Measurements from ENCODE around the gene ULK1. TPM values are rescaled to one million over a fixed set of nuclear protein-coding genes. Genes with fewer than 3 reads are reported as not detected.
"Not testable (repeated sequence)": the region's sequence is repeated elsewhere in the genome, so short reads cannot be mapped to it uniquely, and the experiment has no call there.

Gene ULK1
- polyA plus RNA-seq, 3 donors: 1.0 to 75.1 (median 1.3) TPM

DNA sequence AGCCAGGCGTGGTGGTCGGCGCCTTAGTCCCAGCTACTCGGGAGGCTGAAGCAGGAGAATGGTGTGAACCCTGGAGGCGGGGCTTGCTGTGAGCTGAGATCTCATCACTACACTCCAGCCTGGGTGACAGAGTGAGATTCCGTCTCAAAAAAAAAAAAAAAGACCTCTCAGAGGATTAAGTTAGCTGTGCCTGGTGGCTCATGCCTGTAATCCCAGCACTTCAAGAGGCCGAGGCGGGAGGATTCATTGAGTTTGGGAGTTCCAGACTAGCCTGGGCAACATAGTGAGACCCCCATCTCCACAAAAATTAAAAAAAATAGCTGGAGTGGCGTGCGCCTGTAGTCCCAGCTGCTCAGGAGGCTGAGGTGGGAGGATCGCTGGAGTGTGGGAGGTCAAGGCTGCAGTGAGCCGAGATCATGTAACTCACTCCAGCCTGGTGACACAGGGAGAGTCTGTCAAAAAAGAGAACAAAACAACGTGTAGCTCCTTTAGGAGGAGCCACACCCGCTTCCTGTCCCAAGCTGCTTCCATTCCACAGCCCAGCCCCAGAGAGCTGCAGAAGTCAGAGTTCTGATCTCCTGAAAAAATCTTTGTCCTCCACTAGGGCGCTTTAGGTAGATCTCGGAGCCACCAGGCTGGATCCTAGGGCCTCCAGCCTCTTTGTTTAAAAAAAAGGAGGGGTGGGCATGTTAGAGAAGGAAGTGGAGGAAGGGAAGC, 11.5 kb upstream of the ULK1 start:
- DNase-seq: peak; percentile 51 to 68 (median 53)
- Histone ChIP-seq H2AFZ (ENCODE audit: insufficient read depth, low read depth, low read length, poor library complexity, severe bottlenecking) (no peak overlapping the region), H3K27ac (ENCODE audit: low read depth in 1 of 2, low read length in 2 of 2) (peak overlapping the region; percentile 18 to 63), H3K9ac (ENCODE audit: insufficient read depth, low read length, poor library complexity, severe bottlenecking) (peak overlapping the region; percentile 44), H3K4me2 (replicated peaks; ENCODE audit: extremely low read depth, low read length, poor library complexity, severe bottlenecking) (peak overlapping the region; percentile 62), H3K4me3 (replicated peaks in 1 of 3; ENCODE audit: low read depth in 2 of 3, low read length in 3 of 3) (peak overlapping the region in 1 of 3 experiments; percentile 58), H3K9me3 (replicated peaks in 1 of 2; ENCODE audit: control insufficient read depth in 1 of 2, insufficient read depth in 1 of 2, low read length in 2 of 2) (peaks cover 0 to 4% of the 10 kb centered on the region in 2 donors), H4K20me1 (ENCODE audit: insufficient read depth, low read length) (no peaks in the 10 kb centered on the region), H3K79me2 (ENCODE audit: insufficient read depth, low read length) (no peaks in the 10 kb centered on the region), H3K27me3 (ENCODE audit: control insufficient read depth in 2 of 2, insufficient read depth in 2 of 2, low read length in 2 of 2) (no peaks in the 10 kb centered on the region), H3K4me1 (ENCODE audit: control insufficient read depth in 1 of 2, insufficient read depth in 2 of 2, low read length in 2 of 2) (peaks cover 63 to 81% of the 10 kb centered on the region in 2 donors), H3K36me3 (replicated peaks in 1 of 2; ENCODE audit: control insufficient read depth in 1 of 2, insufficient read depth in 2 of 2, low read length in 2 of 2) (no peaks in the 10 kb centered on the region)
- Mint-ChIP-seq H3K4me3 (peak overlapping the region; percentile 31 to 86), H3K9me3 (peaks cover 6 to 12% (median 8%) of the 10 kb centered on the region in 7 donors), H3K36me3 (peaks cover 4% of the 10 kb centered on the region in 2 donors), H3K27ac (peak overlapping the region; percentile 83 to 93 (median 87)), H3K4me1 (peaks cover 76% of the 10 kb centered on the region), H3K27me3 (ENCODE audit: low read depth in 3 of 3) (no peaks in the 10 kb centered on the region)
- no peak for TF ChIP-seq CTCF (IDR thresholded peaks at IDR 0.05)
- WGBS (ENCODE audit: insufficient coverage): 70% methylated on average over 5 of the region's 16 CpGs
- intact Hi-C loops (cut with micrococcal nuclease): no loop called here

- Histone ChIP-seq H3K36me3 (replicated peaks in 1 of 2; ENCODE audit: control insufficient read depth in 1 of 2, insufficient read depth in 2 of 2, low read length in 2 of 2) (no peaks in the 10 kb centered on the region), H3K27ac (ENCODE audit: low read depth in 1 of 2, low read length in 2 of 2) (peak overlapping the region; percentile 18 to 63), H3K4me2 (replicated peaks; ENCODE audit: extremely low read depth, low read length, poor library complexity, severe bottlenecking) (peak overlapping the region; percentile 62), H3K27me3 (ENCODE audit: control insufficient read depth in 2 of 2, insufficient read depth in 2 of 2, low read length in 2 of 2) (no peaks in the 10 kb centered on the region), H3K4me3 (replicated peaks in 1 of 3; ENCODE audit: low read depth in 2 of 3, low read length in 3 of 3) (peak overlapping the region in 1 of 3 experiments; percentile 58), H3K79me2 (ENCODE audit: insufficient read depth, low read length) (no peaks in the 10 kb centered on the region), H4K20me1 (ENCODE audit: insufficient read depth, low read length) (no peaks in the 10 kb centered on the region), H2AFZ (ENCODE audit: insufficient read depth, low read depth, low read length, poor library complexity, severe bottlenecking) (no peak overlapping the region), H3K9ac (ENCODE audit: insufficient read depth, low read length, poor library complexity, severe bottlenecking) (peak overlapping the region; percentile 44), H3K4me1 (ENCODE audit: control insufficient read depth in 1 of 2, insufficient read depth in 2 of 2, low read length in 2 of 2) (peaks cover 58 to 76% of the 10 kb centered on the region in 2 donors), H3K9me3 (replicated peaks in 1 of 2; ENCODE audit: control insufficient read depth in 1 of 2, insufficient read depth in 1 of 2, low read length in 2 of 2) (peaks cover 0 to 4% of the 10 kb centered on the region in 2 donors)
- Mint-ChIP-seq H3K4me1 (peaks cover 70% of the 10 kb centered on the region), H3K4me3 (peak overlapping the region in 1 of 2 donors; percentile 86), H3K27me3 (ENCODE audit: low read depth in 3 of 3) (no peaks in the 10 kb centered on the region), H3K9me3 (peaks cover 6 to 12% (median 8%) of the 10 kb centered on the region in 7 donors), H3K36me3 (peaks cover 4% of the 10 kb centered on the region in 2 donors), H3K27ac (peak overlapping the region; percentile 83 to 93 (median 87))
- no peak for DNase-seq
- WGBS (ENCODE audit: insufficient coverage): 100% methylated on average over 2 of the region's 4 CpGs
- TF ChIP-seq CTCF (IDR thresholded peaks at IDR 0.05): no peak
- intact Hi-C loops (cut with micrococcal nuclease): no loop called here
These were observed 10.9 kb upstream of the ULK1 start for GRCh38 chr12:131883521-131883900.

GRCh38 chr12:131885076-131885475, 9.3 kb upstream of the ULK1 start:
- H4K20me1 ChIP-seq (ENCODE audit: insufficient read depth, low read length); H3K9me3 ChIP-seq (replicated peaks in 1 of 2; ENCODE audit: control insufficient read depth in 1 of 2, insufficient read depth in 1 of 2, low read length in 2 of 2); H3K79me2 ChIP-seq (ENCODE audit: insufficient read depth, low read length); H3K9ac ChIP-seq (ENCODE audit: insufficient read depth, low read length, poor library complexity, severe bottlenecking); intact Hi-C loops (cut with micrococcal nuclease); H3K4me2 ChIP-seq (replicated peaks; ENCODE audit: extremely low read depth, low read length, poor library complexity, severe bottlenecking); H3K27me3 Mint-ChIP-seq (ENCODE audit: low read depth in 3 of 3); H3K27me3 ChIP-seq (ENCODE audit: control insufficient read depth in 2 of 2, insufficient read depth in 2 of 2, low read length in 2 of 2); H3K4me3 ChIP-seq (replicated peaks in 1 of 3; ENCODE audit: low read depth in 2 of 3, low read length in 3 of 3); H3K36me3 ChIP-seq (replicated peaks in 1 of 2; ENCODE audit: control insufficient read depth in 1 of 2, insufficient read depth in 2 of 2, low read length in 2 of 2); H3K36me3 Mint-ChIP-seq; H3K27ac ChIP-seq (ENCODE audit: low read depth in 1 of 2, low read length in 2 of 2): not testable (repeated sequence)
- H3K4me3 Mint-ChIP-seq: peak overlapping the region in 1 of 2 donors; percentile 35
- peak in 1 of 3 donors; percentile 33 for DNase-seq
- peaks cover 6 to 12% (median 8%) of the 10 kb centered on the region in 7 donors for H3K9me3 Mint-ChIP-seq
- peak overlapping the region; percentile 41 for H2AFZ ChIP-seq (ENCODE audit: insufficient read depth, low read depth, low read length, poor library complexity, severe bottlenecking)
- peaks cover 55% of the 10 kb centered on the region for H3K4me1 Mint-ChIP-seq
- peak overlapping the region in 3 of 7 donors; percentile 17 to 91 (median 37) for H3K27ac Mint-ChIP-seq
- peaks cover 42 to 60% of the 10 kb centered on the region in 2 donors for H3K4me1 ChIP-seq (ENCODE audit: control insufficient read depth in 1 of 2, insufficient read depth in 2 of 2, low read length in 2 of 2)
- 84% methylated on average over 6 of the region's 8 CpGs for WGBS (ENCODE audit: insufficient coverage)

All from CD14-positive monocyte (primary cell).